GOT3 (cell line): Measurements from ENCODE around the gene SCAPER.

Experiments used
- DNase-seq: peaks from one replicate; lab custom pipeline; 2025; ENCODE audit warnings: mixed read lengths; lab: John Stamatoyannopoulos, UW

Gene SCAPER

GRCh38 chr15:76337696-76338485, 567.2 kb downstream of the SCAPER start:
- DNase-seq: no peak

- no peak for DNase-seq
Observed at GRCh38 chr15:76337059-76337695, 568.0 kb downstream of the SCAPER start.

DNA sequence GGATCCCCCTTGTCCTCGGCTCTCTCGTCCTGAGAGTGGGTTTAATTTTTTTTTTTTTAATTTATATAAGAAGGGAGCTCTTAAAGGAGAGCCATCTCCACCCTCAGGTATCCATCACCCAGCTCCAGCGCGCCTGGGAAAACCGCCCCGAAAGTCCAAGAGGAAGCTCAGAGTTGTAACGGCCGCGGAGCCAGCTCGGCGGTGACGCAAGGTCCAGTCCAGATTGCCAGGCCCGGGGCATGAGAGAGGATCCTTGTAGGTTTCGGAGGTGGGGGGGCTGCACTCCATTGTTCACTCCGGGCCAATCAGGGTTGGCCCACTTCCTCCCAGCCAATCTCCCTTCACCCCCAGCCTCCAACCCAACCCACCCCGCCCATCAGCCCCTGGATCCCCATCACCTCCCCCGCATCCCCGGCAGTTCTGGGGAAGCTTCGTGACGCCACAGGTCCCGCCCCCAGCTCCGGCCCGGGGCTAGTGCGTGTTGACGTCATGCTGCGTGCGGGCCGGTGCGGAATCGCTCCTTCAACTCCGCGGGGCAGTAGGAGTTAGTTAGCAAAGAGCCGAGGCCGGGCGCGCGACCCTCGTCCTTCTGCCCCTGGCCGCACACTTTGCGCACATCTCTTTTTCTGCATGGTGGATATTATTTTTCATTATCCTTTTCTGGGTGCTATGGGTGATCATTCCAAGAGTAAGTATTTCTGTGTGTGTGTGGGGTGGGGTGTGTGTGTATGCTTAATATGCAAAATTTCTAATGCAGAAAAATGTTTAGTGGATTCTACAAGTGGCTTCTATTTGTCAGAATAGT, 568.7 kb downstream of the SCAPER start, which contains the start of gene ISL2:
Gene ISL2, plus strand, starts transcription at position 520 of the 805 bp plus-strand sequence. Its CDS starts 111 bp downstream, at position 631.
- peak; percentile 56 for DNase-seq

DNA sequence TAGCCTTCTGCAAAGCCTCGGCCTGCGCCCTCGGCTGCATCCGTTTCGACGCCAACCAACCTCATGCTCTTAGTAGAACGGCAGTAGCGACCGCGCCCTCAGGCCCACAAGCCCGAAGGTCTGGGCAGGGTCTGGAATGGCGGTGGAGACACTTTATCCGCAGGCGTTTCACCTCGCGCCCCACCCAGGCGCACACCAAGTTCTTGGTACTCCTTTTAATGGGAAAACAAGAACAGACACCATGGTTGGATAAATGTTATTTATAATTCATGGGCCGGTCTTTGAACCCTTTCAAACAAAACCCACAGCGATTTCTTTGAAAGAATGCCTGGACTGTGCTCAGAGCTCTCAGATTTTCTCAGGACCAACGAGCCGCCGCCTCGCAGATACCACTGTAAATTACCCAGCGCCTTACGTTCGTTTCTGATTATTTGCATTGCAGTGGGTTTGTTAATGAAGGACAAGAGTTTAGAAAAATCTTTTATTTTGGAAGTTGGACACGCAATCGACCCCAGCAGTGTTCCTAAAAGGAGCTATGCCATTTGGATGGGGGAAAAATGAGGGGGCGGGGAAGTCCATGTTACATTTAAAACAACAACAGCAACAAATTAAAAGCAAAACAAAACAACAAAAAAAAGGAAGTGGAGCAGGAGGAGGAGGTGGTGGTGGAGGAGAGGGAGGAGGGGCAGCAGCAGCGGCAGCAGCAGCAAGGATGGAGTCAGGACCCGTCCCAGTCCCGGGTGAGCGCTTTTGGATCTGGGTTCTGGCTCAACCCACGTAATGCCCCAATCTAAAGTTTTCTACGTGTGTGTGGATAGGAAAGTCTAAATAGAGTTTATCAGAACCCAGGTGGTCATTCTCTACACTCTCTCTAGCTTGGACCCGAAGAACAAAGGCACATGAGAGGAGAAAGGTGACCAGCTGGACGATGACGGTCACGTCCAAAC, 569.6 kb downstream of the SCAPER start:
- DNase-seq: no peak

DNA sequence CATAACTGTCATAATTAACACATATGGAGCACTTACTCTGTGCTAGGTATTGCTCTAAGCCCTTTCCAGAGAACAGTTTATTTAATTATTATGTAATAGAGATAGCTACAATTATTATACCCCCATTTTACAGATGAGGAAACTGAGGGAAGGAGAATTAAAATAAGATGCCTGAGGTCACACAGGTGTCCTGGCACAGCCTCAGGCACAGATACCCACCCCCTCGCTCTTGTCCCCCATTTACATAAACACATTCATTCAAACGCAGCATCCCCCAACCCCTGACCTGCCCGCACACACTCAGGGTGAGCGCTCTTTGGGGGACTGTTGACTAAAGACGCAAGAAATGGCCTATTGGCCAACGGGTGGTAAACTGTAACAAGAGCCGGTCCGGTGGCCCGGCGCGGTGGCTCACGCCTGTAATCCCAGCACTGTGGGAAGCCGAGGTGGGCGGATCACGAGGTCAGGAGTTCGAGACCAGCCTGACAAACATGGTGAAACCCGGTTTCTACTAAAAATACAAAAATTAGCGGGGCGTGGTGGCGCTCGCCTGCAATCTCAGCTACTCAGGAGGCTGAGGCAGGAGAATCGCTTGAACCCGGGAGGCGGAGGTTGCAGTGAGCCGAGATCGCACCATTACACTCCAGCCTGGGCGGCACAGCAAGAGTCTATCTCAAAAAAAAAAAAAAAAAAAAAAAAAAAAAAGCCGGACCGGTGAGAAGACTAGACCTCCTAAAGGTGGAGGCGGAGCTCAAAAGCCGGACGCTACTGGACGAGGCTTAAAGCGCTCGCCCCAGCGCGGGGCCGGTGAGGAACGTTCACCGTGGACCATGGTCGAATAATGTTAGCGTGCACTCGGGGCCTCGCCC, 570.5 kb downstream of the SCAPER start:
- no peak for DNase-seq

GRCh38 chr15:76333720-76334437, 571.3 kb downstream of the SCAPER start:
- DNase-seq: no peak

- no peak for DNase-seq
Observed at GRCh38 chr15:76333309-76333708, 571.8 kb downstream of the SCAPER start.

DNA sequence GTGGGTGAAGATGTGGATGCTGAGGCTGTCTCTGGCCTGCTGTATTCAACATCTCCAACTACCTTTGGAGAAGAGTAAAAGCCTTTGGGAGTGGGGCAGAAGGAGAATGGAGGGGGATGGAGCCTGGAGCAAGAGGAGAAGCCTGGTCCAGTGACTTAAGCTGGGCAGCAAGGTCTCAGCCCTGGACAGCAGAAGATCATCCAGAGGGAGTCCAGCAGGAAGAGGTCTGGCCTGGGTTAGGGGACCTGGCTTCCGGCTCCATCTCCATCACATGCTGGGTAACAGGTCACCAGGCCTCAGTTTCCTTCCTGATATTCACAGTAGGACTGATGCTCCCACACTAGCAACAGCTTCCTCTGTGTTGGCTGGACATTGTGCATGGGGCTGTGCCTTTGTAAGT, 572.3 kb downstream of the SCAPER start:
- no peak for DNase-seq

GRCh38 chr15:76330080-76330680, 575.0 kb downstream of the SCAPER start:
- DNase-seq: no peak

GRCh38 chr15:76328958-76329357, 576.2 kb downstream of the SCAPER start:
- no peak for DNase-seq

- DNase-seq: no peak
Observed at GRCh38 chr15:76328106-76328696, 576.9 kb downstream of the SCAPER start.

GRCh38 chr15:76327191-76328105, 577.7 kb downstream of the SCAPER start:
- DNase-seq: no peak

DNA sequence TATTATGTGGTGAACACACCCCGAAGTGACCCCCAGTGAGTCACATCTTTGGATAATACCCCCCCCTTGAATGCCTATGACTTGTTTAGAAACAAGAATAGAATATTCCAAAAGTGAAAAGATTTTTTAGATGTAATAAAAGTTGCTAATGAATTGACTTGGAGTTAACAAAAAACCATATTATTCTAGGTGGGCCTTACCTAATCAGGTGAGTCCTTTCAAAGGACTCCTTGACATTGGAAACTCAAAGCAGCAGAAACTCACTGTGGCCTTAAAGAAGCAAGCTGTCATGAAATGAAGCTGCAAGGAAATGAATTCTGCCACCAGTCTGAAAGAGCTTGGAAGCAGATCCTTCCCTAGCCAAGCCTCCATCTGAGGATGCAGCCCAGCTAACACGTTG, 579.4 kb downstream of the SCAPER start:
- no peak for DNase-seq

DNA sequence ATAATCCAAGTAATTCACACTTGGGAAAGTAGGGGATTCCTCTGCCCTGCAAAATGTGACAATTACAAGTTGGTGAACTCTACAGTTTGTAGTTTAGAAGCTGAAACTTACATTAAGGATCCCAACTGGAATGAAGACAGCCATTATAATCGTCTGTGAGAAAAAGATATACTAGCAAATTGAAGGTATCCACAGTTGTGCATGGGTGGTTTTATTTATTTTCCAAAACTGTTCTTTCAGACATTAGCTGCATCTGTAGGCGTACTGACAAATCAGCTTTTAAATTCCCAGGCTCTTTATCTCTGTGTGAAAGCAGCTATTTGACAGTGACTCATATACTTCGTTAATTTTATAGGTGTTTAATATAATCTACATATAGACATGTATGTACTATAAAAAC, 581.1 kb downstream of the SCAPER start:
- DNase-seq: no peak

DNA sequence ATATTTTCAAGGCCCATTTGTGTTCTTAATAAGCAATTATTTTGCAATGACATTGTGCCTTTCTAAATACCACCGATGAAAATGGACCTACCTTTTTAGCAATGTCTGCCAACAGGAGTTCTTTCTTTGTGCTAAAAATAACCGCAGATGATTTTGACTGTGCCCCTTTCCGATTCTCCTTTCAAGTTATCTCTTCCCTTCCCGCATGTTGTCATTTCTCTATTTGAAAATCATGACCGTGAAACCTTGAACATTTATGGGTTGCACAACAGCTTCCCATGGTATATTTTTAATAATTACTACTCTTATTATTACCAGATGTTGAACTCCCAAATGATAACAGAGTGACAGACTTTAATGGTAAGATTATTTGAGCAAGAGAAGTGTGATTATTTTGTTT, 583.5 kb downstream of the SCAPER start:
- DNase-seq: no peak

DNA sequence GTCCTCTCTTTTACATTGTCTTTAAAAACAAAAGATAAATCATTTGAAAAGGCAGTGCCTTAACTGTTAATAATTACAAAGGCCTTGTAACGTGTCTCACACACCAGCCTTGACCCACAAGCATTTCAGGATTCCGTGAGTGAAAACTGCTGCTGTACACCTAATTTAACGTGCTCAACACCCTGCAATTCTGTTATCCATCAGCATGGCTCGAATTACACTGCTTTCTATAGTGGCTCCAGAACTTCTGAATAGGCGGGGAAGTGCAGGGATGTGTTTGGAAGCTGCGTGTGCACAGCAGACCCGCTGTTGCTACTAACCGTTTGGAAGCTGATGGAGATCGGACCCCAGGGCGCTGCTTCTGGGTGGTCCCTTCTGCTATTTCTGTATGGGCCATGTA, 584.0 kb downstream of the SCAPER start:
- DNase-seq: no peak

- no peak for DNase-seq
Observed at GRCh38 chr15:76320012-76320411, 585.1 kb downstream of the SCAPER start.

GRCh38 chr15:76313731-76314130, 591.4 kb downstream of the SCAPER start:
- DNase-seq: no peak
